Fibroblast of lung (primary cell): Measurements from ENCODE around the gene CST8. TPM values are rescaled to one million over a fixed set of nuclear protein-coding genes. Genes with fewer than 3 reads are reported as not detected.

Experiments
- DNase-seq, 2 donors: peaks; one replicate each; pipeline versions ENCODE4 v3.0.0 to v3.0.0-alpha.2; 2010; ENCODE audit warnings: low read depth in 2 of 2
- H2AFZ ChIP-seq: 2 replicates; pipeline ENCODE4 v1.5.1; 2012; ENCODE audit warnings: low read length, control low read depth, inconsistent platforms
- H3K27ac ChIP-seq: 2 replicates; pipeline ENCODE4 v1.5.1; 2011; ENCODE audit warnings: low read length, control low read depth; ENCODE audit not compliant: insufficient read depth
- H3K27me3 ChIP-seq: 2 replicates; pipeline ENCODE4 v1.5.1; 2011; ENCODE audit warnings: mild to moderate bottlenecking, low read length; ENCODE audit not compliant: control insufficient read depth, insufficient read depth
- H3K36me3 ChIP-seq: 2 replicates; pipeline ENCODE4 v1.5.1; 2011; ENCODE audit warnings: low read length; ENCODE audit not compliant: control insufficient read depth, insufficient read depth
- H3K4me1 ChIP-seq: 2 replicates; pipeline ENCODE4 v1.5.1; 2011; ENCODE audit warnings: low read length; ENCODE audit not compliant: control insufficient read depth, insufficient read depth; ENCODE audit errors: extremely low read depth
- H3K4me2 ChIP-seq: 2 replicates; pipeline ENCODE4 v1.5.1; 2011; ENCODE audit warnings: low read length, control low read depth; ENCODE audit not compliant: insufficient read depth; ENCODE audit errors: extremely low read depth
- H3K4me3 ChIP-seq, 4 experiments: fragments of 200-600 bp in 1 of 4; sonication (generic) in 1 of 4; replicated peaks in 1 of 4; 2 replicates each; pipeline ENCODE4 v1.5.1; 2011 to 2016; ENCODE audit warnings: low read length in 4 of 4, low read depth in 3 of 4, mild to moderate bottlenecking in 3 of 4, control low read depth in 2 of 4, inconsistent platforms in 1 of 4, mixed read lengths in 1 of 4; ENCODE audit not compliant: insufficient read depth in 1 of 4; ENCODE audit errors: control extremely low read depth in 1 of 4
- H3K79me2 ChIP-seq: 2 replicates; pipeline ENCODE4 v1.5.1; 2012; ENCODE audit warnings: mild to moderate bottlenecking, low read length, inconsistent platforms; ENCODE audit not compliant: control insufficient read depth, insufficient read depth
- H3K9ac ChIP-seq: 2 replicates; pipeline ENCODE4 v1.5.1; 2011; ENCODE audit warnings: mild to moderate bottlenecking, low read length, control low read depth; ENCODE audit not compliant: insufficient read depth
- H3K9me3 ChIP-seq: 2 replicates; pipeline ENCODE4 v1.5.1; 2012; ENCODE audit warnings: low read depth, low read length; ENCODE audit not compliant: control insufficient read depth, insufficient read depth
- H4K20me1 ChIP-seq: 2 replicates; pipeline ENCODE4 v1.5.1; 2011; ENCODE audit warnings: low read length; ENCODE audit not compliant: control insufficient read depth, insufficient read depth; ENCODE audit errors: extremely low read depth
- EZH2 ChIP-seq: IDR thresholded peaks from 2 replicates; pipeline ENCODE4 v1.5.1; 2012; ENCODE audit warnings: low read length, control low read depth, mild to moderate bottlenecking; ENCODE audit errors: missing control alignments
- polyA plus RNA-seq, 2 donors: library from polyadenylated mRNA; depleted of rRNA in 1 of 2; stranded (reverse) in 1 of 2; unstranded in 1 of 2; fragments of >200 nt; gene quantifications; 2 replicates each; pipeline ENCODE4 v1.2.1, GENCODE V29; 2011 to 2012; ENCODE audit warnings: missing spikeins in 1 of 2
- total RNA-seq: library from RNA; depleted of rRNA; stranded (reverse); fragments of >200 nt; gene quantifications from 2 replicates; pipeline ENCODE4 v1.2.1, GENCODE V29; 2014
- TF ChIP-seq, protein P1 (sequence below), 2 donors: IDR thresholded peaks in 1 of 2; conservative IDR thresholded peaks in 1 of 2; 1 replicate in 1 of 2; 2 replicates in 1 of 2; pipeline ENCODE4 v1.5.1; 2011 to 2012; ENCODE audit warnings: low read length in 2 of 2, control low read depth in 1 of 2, inconsistent platforms in 1 of 2, low read depth in 1 of 2, mild to moderate bottlenecking in 1 of 2

The CST8 gene
- total and polyA plus RNA-seq, 2 donors (not counting 1 experiment from before 2014, with no cell fraction given) = not detected

DNA sequence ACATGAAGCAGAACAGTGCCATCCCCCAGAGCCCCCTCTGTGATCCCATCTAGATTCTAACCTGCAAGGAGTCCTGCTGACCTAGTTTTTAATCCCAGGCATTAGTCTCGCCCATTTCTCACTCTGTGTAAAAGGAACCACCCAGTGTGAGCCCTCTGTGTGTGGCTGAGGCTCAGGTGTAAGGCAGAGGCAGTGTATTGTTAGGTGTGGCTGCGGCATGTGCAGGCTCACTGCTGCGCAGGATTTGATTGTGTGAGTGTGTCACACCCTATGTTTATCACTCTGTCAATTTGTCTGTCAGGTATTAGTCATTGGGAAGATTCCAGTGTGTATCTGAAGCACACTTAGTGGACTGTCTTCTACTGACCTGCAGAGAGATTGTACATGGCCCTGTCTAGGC lies 13.7 kb upstream of the CST8 start:
- H3K4me1 ChIP-seq = no peaks in the 10 kb centered on the region
- H4K20me1 ChIP-seq = no peaks in the 10 kb centered on the region
- TF ChIP-seq, protein P1, sequence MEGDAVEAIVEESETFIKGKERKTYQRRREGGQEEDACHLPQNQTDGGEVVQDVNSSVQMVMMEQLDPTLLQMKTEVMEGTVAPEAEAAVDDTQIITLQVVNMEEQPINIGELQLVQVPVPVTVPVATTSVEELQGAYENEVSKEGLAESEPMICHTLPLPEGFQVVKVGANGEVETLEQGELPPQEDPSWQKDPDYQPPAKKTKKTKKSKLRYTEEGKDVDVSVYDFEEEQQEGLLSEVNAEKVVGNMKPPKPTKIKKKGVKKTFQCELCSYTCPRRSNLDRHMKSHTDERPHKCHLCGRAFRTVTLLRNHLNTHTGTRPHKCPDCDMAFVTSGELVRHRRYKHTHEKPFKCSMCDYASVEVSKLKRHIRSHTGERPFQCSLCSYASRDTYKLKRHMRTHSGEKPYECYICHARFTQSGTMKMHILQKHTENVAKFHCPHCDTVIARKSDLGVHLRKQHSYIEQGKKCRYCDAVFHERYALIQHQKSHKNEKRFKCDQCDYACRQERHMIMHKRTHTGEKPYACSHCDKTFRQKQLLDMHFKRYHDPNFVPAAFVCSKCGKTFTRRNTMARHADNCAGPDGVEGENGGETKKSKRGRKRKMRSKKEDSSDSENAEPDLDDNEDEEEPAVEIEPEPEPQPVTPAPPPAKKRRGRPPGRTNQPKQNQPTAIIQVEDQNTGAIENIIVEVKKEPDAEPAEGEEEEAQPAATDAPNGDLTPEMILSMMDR (conservative IDR thresholded peaks at IDR 0.05 in 1 of 2, IDR thresholded peaks at IDR 0.05 in 1 of 2; ENCODE audit: low read depth in 1 of 2, low read length in 2 of 2) = no peak
- TF ChIP-seq EZH2 = no peak
- no peak overlapping the region for H2AFZ ChIP-seq
- no peak overlapping the region for H3K4me3 ChIP-seq
- DNase-seq = no peak
- no peak overlapping the region for H3K27ac ChIP-seq
- H3K4me2 ChIP-seq = no peak overlapping the region
- H3K9ac ChIP-seq = no peak overlapping the region
- H3K27me3 ChIP-seq = no peaks in the 10 kb centered on the region
- H3K9me3 ChIP-seq = no peaks in the 10 kb centered on the region
- H3K79me2 ChIP-seq = no peaks in the 10 kb centered on the region
- H3K36me3 ChIP-seq = no peaks in the 10 kb centered on the region

- H3K36me3 ChIP-seq = no peaks in the 10 kb centered on the region
- H3K9ac ChIP-seq = no peak overlapping the region
- H3K4me3 ChIP-seq = no peak overlapping the region
- no peak for DNase-seq
- H3K4me2 ChIP-seq = no peak overlapping the region
- TF ChIP-seq, protein P1 (conservative IDR thresholded peaks at IDR 0.05 in 1 of 2, IDR thresholded peaks at IDR 0.05 in 1 of 2; ENCODE audit: low read depth in 1 of 2, low read length in 2 of 2) = no peak
- TF ChIP-seq EZH2 = no peak
- no peak overlapping the region for H2AFZ ChIP-seq
- no peaks in the 10 kb centered on the region for H3K4me1 ChIP-seq
- no peaks in the 10 kb centered on the region for H3K79me2 ChIP-seq
- no peaks in the 10 kb centered on the region for H3K9me3 ChIP-seq
- H4K20me1 ChIP-seq = no peaks in the 10 kb centered on the region
- no peak overlapping the region for H3K27ac ChIP-seq
- no peaks in the 10 kb centered on the region for H3K27me3 ChIP-seq
These were observed 11.9 kb upstream of the CST8 start for GRCh38 chr20:23479043-23479442.

DNA sequence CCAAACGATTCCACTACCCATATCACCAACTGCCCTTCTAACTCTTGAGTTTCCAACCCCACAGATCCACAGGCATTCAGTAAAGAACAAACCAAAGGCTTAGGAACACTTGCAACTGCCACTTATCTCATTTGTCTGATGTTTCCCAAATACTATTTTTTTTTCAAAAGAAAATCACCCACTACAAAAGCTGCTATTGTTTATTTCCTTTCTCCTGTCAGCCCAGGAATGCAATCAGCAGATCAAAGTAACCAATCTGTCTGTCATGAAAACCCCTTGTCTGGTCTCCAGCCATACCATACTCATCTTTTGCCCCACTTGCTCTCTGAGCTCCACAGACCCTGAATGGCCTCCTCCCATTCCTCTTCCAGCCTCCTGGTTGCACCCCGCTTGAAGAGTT lies 8.8 kb upstream of the CST8 start:
- DNase-seq = no peak

More for the DNA sequence above, 8.8 kb upstream of the CST8 start:
- Histone ChIP-seq H2AFZ (no peak overlapping the region), H3K79me2 (no peaks in the 10 kb centered on the region), H3K9ac (no peak overlapping the region), H3K4me2 (no peak overlapping the region), H3K27me3 (no peaks in the 10 kb centered on the region), H3K9me3 (no peaks in the 10 kb centered on the region), H4K20me1 (no peaks in the 10 kb centered on the region), H3K27ac (no peak overlapping the region), H3K4me1 (no peaks in the 10 kb centered on the region), H3K4me3 (no peak overlapping the region), H3K36me3 (no peaks in the 10 kb centered on the region)
- TF ChIP-seq, protein P1 (conservative IDR thresholded peaks at IDR 0.05 in 1 of 2, IDR thresholded peaks at IDR 0.05 in 1 of 2; ENCODE audit: low read depth in 1 of 2, low read length in 2 of 2) = no peak
- no peak for TF ChIP-seq EZH2
